Hepatocyte (in vitro differentiated cells): ENCODE data around the gene IFT122. TPM values are rescaled to one million over a fixed set of nuclear protein-coding genes. Genes with fewer than 3 reads are reported as not detected.

Source experiments
- DNase-seq: peaks from one replicate; pipeline ENCODE4 v3.0.0-alpha.2; 2016; ENCODE audit warnings: low spot score
- H2AFZ ChIP-seq: fragments of 200-600 bp; sonication (generic); 2 replicates; pipeline ENCODE4 v1.6.0; 2016; ENCODE audit warnings: antibody characterized with exemption, mild to moderate bottlenecking
- H3K27ac ChIP-seq: fragments of 200-600 bp; sonication (generic); 2 replicates; pipeline ENCODE4 v1.5.1; 2016; ENCODE audit warnings: mild to moderate bottlenecking
- H3K27me3 ChIP-seq: fragments of 200-600 bp; sonication (generic); 2 replicates; pipeline ENCODE4 v1.6.1; 2016
- H3K36me3 ChIP-seq: fragments of 200-600 bp; sonication (generic); replicated peaks from 2 replicates; pipeline ENCODE4 v1.5.1; 2016; ENCODE audit warnings: low read depth; ENCODE audit not compliant: insufficient read depth
- H3K4me1 ChIP-seq: fragments of 200-600 bp; sonication (generic); 2 replicates; pipeline ENCODE4 v1.5.1; 2016; ENCODE audit warnings: mild to moderate bottlenecking, moderate library complexity; ENCODE audit not compliant: insufficient read depth
- H3K4me2 ChIP-seq: fragments of 200-600 bp; sonication (generic); 2 replicates; pipeline ENCODE4 v1.6.0; 2016
- H3K4me3 ChIP-seq: fragments of 200-600 bp; sonication (generic); 2 replicates; pipeline ENCODE4 v1.5.1; 2016; ENCODE audit warnings: mild to moderate bottlenecking
- H3K79me2 ChIP-seq: fragments of 200-600 bp; sonication (generic); 2 replicates; pipeline ENCODE4 v1.6.0; 2017; ENCODE audit warnings: mild to moderate bottlenecking
- H3K9me2 ChIP-seq: fragments of 200-600 bp; sonication (generic); replicated peaks from 2 replicates; pipeline ENCODE4 v1.6.0; 2017; ENCODE audit warnings: mild to moderate bottlenecking; ENCODE audit not compliant: insufficient read depth
- H3K9me3 ChIP-seq: fragments of 200-600 bp; sonication (generic); 2 replicates; pipeline ENCODE4 v1.5.1; 2016; ENCODE audit warnings: low read depth, mild to moderate bottlenecking
- H4K20me1 ChIP-seq: fragments of 200-600 bp; sonication (generic); 2 replicates; pipeline ENCODE4 v1.6.0; 2016; ENCODE audit warnings: mild to moderate bottlenecking; ENCODE audit not compliant: insufficient read depth, poor library complexity, severe bottlenecking
- EZH2 ChIP-seq: fragments of 200-600 bp; sonication (generic); IDR thresholded peaks from 2 replicates; pipeline ENCODE4 v1.6.1; 2016; ENCODE audit warnings: antibody characterized with exemption, mild to moderate bottlenecking, borderline replicate concordance
- EZH2phosphoT487 ChIP-seq: fragments of 200-600 bp; sonication (generic); IDR thresholded peaks from one replicate; pipeline ENCODE4 v1.6.1; 2018; ENCODE audit warnings: antibody characterized with exemption, mild to moderate bottlenecking, low read depth, moderate library complexity; ENCODE audit not compliant: unreplicated experiment, severe bottlenecking
- WGBS: methylation state at CpG from one replicate; pipeline ENCODE4 v1.1.6; 2016; ENCODE audit warnings: low lambda C conversion rate; ENCODE audit errors: missing lambda C conversion rate; 5-methylcytosine and 5-hydroxymethylcytosine counted together
- polyA plus RNA-seq: library from polyadenylated mRNA; unstranded; fragments of >200 nt; fragmentation: Nextera tagmentation; extraction: Ambion mirVana; gene quantifications from 2 replicates; pipeline ENCODE4 v1.2.1, GENCODE V29; 2016
- total RNA-seq: library from RNA; depleted of rRNA; stranded (reverse); fragments of >200 nt; gene quantifications from 2 replicates; pipeline ENCODE4 v1.2.3, GENCODE V29; 2014
- TF ChIP-seq, protein P1 (sequence below): fragments of 200-600 bp; sonication (generic); IDR thresholded peaks from 2 replicates; pipeline ENCODE4 v1.5.1; 2016; ENCODE audit warnings: antibody characterized with exemption, mild to moderate bottlenecking; ENCODE audit not compliant: poor library complexity

The IFT122 gene
- total and polyA plus RNA-seq, 2 experiments from 2014 or later: 11.4 to 14.6 TPM

DNA sequence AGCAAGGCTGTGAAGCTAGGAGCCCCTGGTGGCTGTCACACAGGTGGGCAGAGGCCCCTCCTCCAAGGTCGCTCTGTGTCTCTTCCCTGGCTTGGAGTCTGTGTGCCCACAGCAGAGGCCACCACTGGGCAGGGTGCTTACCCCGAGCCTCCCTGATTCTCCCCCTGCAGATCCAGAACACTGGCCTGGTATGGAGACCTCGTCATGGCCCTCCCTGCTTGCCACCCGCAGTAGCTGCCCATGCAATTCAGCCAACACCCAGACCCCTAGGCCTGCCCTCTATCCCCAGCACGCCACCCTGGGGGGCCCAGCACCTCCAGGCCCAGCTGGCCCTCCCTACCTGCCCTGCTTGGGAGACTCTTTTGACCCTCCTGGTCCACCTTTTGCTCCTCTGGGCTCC lies 82.9 kb downstream of the IFT122 start:
- Histone ChIP-seq H4K20me1 (no peaks in the 10 kb centered on the region), H2AFZ (no peak overlapping the region), H3K4me3 (no peak overlapping the region), H3K79me2 (no peaks in the 10 kb centered on the region), H3K27ac (no peak overlapping the region), H3K4me2 (no peak overlapping the region), H3K27me3 (no peaks in the 10 kb centered on the region), H3K9me2 (no peaks in the 10 kb centered on the region), H3K9me3 (no peaks in the 10 kb centered on the region), H3K4me1 (no peaks in the 10 kb centered on the region), H3K36me3 (no peaks in the 10 kb centered on the region)
- TF ChIP-seq, protein P1, sequence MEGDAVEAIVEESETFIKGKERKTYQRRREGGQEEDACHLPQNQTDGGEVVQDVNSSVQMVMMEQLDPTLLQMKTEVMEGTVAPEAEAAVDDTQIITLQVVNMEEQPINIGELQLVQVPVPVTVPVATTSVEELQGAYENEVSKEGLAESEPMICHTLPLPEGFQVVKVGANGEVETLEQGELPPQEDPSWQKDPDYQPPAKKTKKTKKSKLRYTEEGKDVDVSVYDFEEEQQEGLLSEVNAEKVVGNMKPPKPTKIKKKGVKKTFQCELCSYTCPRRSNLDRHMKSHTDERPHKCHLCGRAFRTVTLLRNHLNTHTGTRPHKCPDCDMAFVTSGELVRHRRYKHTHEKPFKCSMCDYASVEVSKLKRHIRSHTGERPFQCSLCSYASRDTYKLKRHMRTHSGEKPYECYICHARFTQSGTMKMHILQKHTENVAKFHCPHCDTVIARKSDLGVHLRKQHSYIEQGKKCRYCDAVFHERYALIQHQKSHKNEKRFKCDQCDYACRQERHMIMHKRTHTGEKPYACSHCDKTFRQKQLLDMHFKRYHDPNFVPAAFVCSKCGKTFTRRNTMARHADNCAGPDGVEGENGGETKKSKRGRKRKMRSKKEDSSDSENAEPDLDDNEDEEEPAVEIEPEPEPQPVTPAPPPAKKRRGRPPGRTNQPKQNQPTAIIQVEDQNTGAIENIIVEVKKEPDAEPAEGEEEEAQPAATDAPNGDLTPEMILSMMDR: no peak
- TF ChIP-seq EZH2phosphoT487 (no peak), EZH2 (no peak)
- no peak for DNase-seq
- WGBS: 96% methylated on average over 5 of the region's 5 CpGs

DNA sequence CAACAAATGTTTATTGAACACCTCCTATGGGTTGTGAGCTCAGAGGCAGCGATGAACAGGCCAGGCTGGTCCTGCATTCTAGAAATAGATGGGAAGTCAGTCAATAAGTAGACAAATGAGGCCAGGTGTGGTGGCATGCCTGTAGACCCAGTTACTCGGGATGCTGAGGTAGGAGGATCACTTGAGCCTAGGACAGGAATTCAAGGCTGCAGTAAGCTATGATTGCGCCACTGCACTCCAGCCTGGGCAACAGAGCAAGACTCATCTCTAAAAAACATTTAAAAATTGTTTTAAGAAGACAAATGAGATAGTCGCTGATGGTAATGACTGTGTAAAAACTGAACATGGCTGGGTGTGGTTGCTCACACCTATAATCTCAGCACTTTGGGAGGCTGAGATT lies 84.1 kb downstream of the IFT122 start:
- Histone ChIP-seq H3K4me2 (no peak overlapping the region), H3K4me3 (no peak overlapping the region), H2AFZ (no peak overlapping the region), H3K79me2 (no peaks in the 10 kb centered on the region), H3K4me1 (no peaks in the 10 kb centered on the region), H3K9me2 (no peaks in the 10 kb centered on the region), H3K9me3 (no peaks in the 10 kb centered on the region), H3K27ac (no peak overlapping the region), H4K20me1 (no peaks in the 10 kb centered on the region), H3K27me3 (no peaks in the 10 kb centered on the region), H3K36me3 (no peaks in the 10 kb centered on the region)
- 92% methylated on average over 4 of the region's 4 CpGs for WGBS
- no peak for DNase-seq
- TF ChIP-seq EZH2 (no peak), EZH2phosphoT487 (no peak)
- TF ChIP-seq, protein P1: no peak

GRCh38 chr3:129525341-129525968 lies 85.4 kb downstream of the IFT122 start:
- no peak overlapping the region for H2AFZ ChIP-seq
- WGBS: 86% methylated on average over 8 of the region's 8 CpGs

More at GRCh38 chr3:129525341-129525968, 85.4 kb downstream of the IFT122 start:
- H3K9me3 ChIP-seq: no peaks in the 10 kb centered on the region
- H3K79me2 ChIP-seq: no peaks in the 10 kb centered on the region
- no peaks in the 10 kb centered on the region for H3K36me3 ChIP-seq
- no peak for DNase-seq
- no peak overlapping the region for H3K27ac ChIP-seq
- TF ChIP-seq, protein P1: no peak
- TF ChIP-seq EZH2phosphoT487: no peak
- no peak for TF ChIP-seq EZH2
- no peak overlapping the region for H3K4me3 ChIP-seq
- H3K9me2 ChIP-seq: no peaks in the 10 kb centered on the region
- no peaks in the 10 kb centered on the region for H3K27me3 ChIP-seq
- no peaks in the 10 kb centered on the region for H4K20me1 ChIP-seq
- H3K4me1 ChIP-seq: peaks cover 7% of the 10 kb centered on the region
- H3K4me2 ChIP-seq: no peak overlapping the region
